MM.1S (cell line): Measurements from ENCODE around the gene CCT6B.
A peak's percentile ranks its signal among the peaks of the same experiment; 100 is the strongest.

Experiments used
- DNase-seq: peaks from one replicate; pipeline ENCODE4 v3.0.0-alpha.2; 2015
- H2AFZ ChIP-seq: fragments of 300-600 bp; sonication (generic); 2 replicates; pipeline ENCODE4 v1.6.0; 2016; ENCODE audit warnings: antibody characterized with exemption, low read length
- H3F3A ChIP-seq: fragments of 300-600 bp; sonication (generic); 2 replicates; pipeline ENCODE4 v1.6.1; 2016; ENCODE audit warnings: mild to moderate bottlenecking, antibody characterized with exemption, low read length, moderate library complexity, mixed read lengths; ENCODE audit not compliant: insufficient read depth
- H3K27ac ChIP-seq: fragments of 300-600 bp; sonication (generic); 2 replicates; pipeline ENCODE4 v1.5.1; 2016; ENCODE audit warnings: mild to moderate bottlenecking, low read length
- H3K27me3 ChIP-seq: fragments of 300-600 bp; sonication (generic); replicated peaks from 2 replicates; pipeline ENCODE4 v1.6.0; 2016; ENCODE audit warnings: low read length; ENCODE audit not compliant: insufficient read depth
- H3K36me3 ChIP-seq: fragments of 300-600 bp; sonication (generic); replicated peaks from 2 replicates; pipeline ENCODE4 v1.6.1; 2016; ENCODE audit warnings: mild to moderate bottlenecking, low read length, mixed read lengths; ENCODE audit not compliant: insufficient read depth
- H3K4me1 ChIP-seq: fragments of 300-600 bp; sonication (generic); 2 replicates; pipeline ENCODE4 v1.6.1; 2016; ENCODE audit warnings: low read length, mixed read lengths
- H3K4me2 ChIP-seq: fragments of 300-600 bp; sonication (generic); 2 replicates; pipeline ENCODE4 v1.6.0; 2016; ENCODE audit warnings: low read depth, low read length
- H3K4me3 ChIP-seq: fragments of 300-600 bp; sonication (generic); 2 replicates; pipeline ENCODE4 v1.5.1; 2016; ENCODE audit warnings: low read length, mixed read lengths
- H3K79me2 ChIP-seq: fragments of 300-600 bp; sonication (generic); 2 replicates; pipeline ENCODE4 v1.6.1; 2016; ENCODE audit warnings: mixed run types, low read length, mixed read lengths
- H3K9ac ChIP-seq: fragments of 300-600 bp; sonication (generic); 2 replicates; pipeline ENCODE4 v1.6.1; 2016; ENCODE audit warnings: low read length, mixed read lengths
- H3K9me2 ChIP-seq: fragments of 300-600 bp; sonication (generic); replicated peaks from 2 replicates; pipeline ENCODE4 v1.6.1; 2016; ENCODE audit warnings: mild to moderate bottlenecking, low read length, mixed read lengths; ENCODE audit not compliant: insufficient read depth
- H3K9me3 ChIP-seq: fragments of 300-600 bp; sonication (generic); replicated peaks from 2 replicates; pipeline ENCODE4 v1.6.1; 2016; ENCODE audit warnings: mild to moderate bottlenecking, low read length, mixed read lengths; ENCODE audit not compliant: insufficient read depth
- H4K20me1 ChIP-seq: fragments of 300-600 bp; sonication (generic); 2 replicates; pipeline ENCODE4 v1.6.1; 2016; ENCODE audit warnings: mild to moderate bottlenecking, low read length, moderate library complexity, mixed read lengths; ENCODE audit not compliant: insufficient read depth
- CTCF ChIP-seq: fragments of 300-600 bp; sonication (generic); IDR thresholded peaks from 2 replicates; pipeline ENCODE4 v1.5.1; 2016; ENCODE audit warnings: antibody characterized with exemption, low read length, mixed read lengths
- EZH2 ChIP-seq: fragments of 300-600 bp; sonication (generic); optimal IDR thresholded peaks from 2 replicates; pipeline ENCODE3; 2017; ENCODE audit warnings: low read depth, mild to moderate bottlenecking, antibody characterized with exemption, low read length, mixed read lengths
- EZH2phosphoT487 ChIP-seq: fragments of 300-600 bp; sonication (generic); IDR thresholded peaks from 2 replicates; pipeline ENCODE4 v1.6.1; 2018; ENCODE audit warnings: antibody characterized with exemption, low read length

The CCT6B gene

GRCh38 chr17:34961093-34961911 lies at the start of gene CCT6B, which contains the start of gene ZNF830:
CCT6B (minus strand) TSS chr17:34961460; CDS start chr17:34961393, 67 bp downstream.
ZNF830 (plus strand) TSS chr17:34961540; CDS start chr17:34961567, 27 bp downstream.
- peak within 1 kb of the TSS; percentile 84 for H3K4me2 ChIP-seq
- H3K4me1 ChIP-seq, result peaks cover 14% of the 10 kb centered on the region; the same call in 1 of the 2 replicates
- H4K20me1 ChIP-seq, result no peaks in the 10 kb centered on the region
- no peaks in the 10 kb centered on the region for H3K9me2 ChIP-seq
- H3K9me3 ChIP-seq, result no peaks in the 10 kb centered on the region
- H3K36me3 ChIP-seq, result 0 out of 2 replicates have a peak, but pooled peaks cover 4% of the 10 kb centered on the region
- peak; percentile 97 for DNase-seq
- H2AFZ ChIP-seq, result peak within 1 kb of the TSS; percentile 83
- H3K79me2 ChIP-seq, result peaks cover 22% of the 10 kb centered on the region
- no peaks in the 10 kb centered on the region for H3F3A ChIP-seq
- H3K27me3 ChIP-seq, result no peaks in the 10 kb centered on the region
- H3K27ac ChIP-seq, result peak within 1 kb of the TSS; percentile 82
- peak within 1 kb of the TSS; percentile 84 for H3K4me3 ChIP-seq
- H3K9ac ChIP-seq, result peak within 1 kb of the TSS; percentile 90
- TF ChIP-seq EZH2 (no peak), CTCF (no peak), EZH2phosphoT487 (no peak)

GRCh38 chr17:35010093-35010492 lies 48.8 kb upstream of the CCT6B start:
- H3K9me3 ChIP-seq, result no peaks in the 10 kb centered on the region
- TF ChIP-seq EZH2 (no peak), EZH2phosphoT487 (no peak), CTCF (no peak)
- H3F3A ChIP-seq, result no peaks in the 10 kb centered on the region
- no peak overlapping the region for H3K4me2 ChIP-seq
- H2AFZ ChIP-seq, result no peak overlapping the region
- H3K27ac ChIP-seq, result no peak overlapping the region
- no peak overlapping the region for H3K4me3 ChIP-seq
- no peaks in the 10 kb centered on the region for H3K27me3 ChIP-seq
- no peak for DNase-seq
- no peaks in the 10 kb centered on the region for H3K4me1 ChIP-seq
- H3K9me2 ChIP-seq, result no peaks in the 10 kb centered on the region
- H3K9ac ChIP-seq, result no peak overlapping the region
- H4K20me1 ChIP-seq, result no peaks in the 10 kb centered on the region
- no peaks in the 10 kb centered on the region; the same call in 1 of the 2 replicates for H3K36me3 ChIP-seq
- H3K79me2 ChIP-seq, result no peaks in the 10 kb centered on the region

- no peaks in the 10 kb centered on the region for H3K27me3 ChIP-seq
- DNase-seq, result no peak
- no peak overlapping the region for H3K27ac ChIP-seq
- no peaks in the 10 kb centered on the region for H4K20me1 ChIP-seq
- H3K9ac ChIP-seq, result no peak overlapping the region
- H3K4me2 ChIP-seq, result no peak overlapping the region
- H3K9me2 ChIP-seq, result no peaks in the 10 kb centered on the region
- TF ChIP-seq EZH2 (no peak), CTCF (no peak), EZH2phosphoT487 (no peak)
- no peaks in the 10 kb centered on the region for H3K4me1 ChIP-seq
- H3K79me2 ChIP-seq, result no peaks in the 10 kb centered on the region
- no peaks in the 10 kb centered on the region for H3F3A ChIP-seq
- no peak overlapping the region for H3K4me3 ChIP-seq
- no peaks in the 10 kb centered on the region; the same call in 1 of the 2 replicates for H3K36me3 ChIP-seq
- H3K9me3 ChIP-seq, result no peaks in the 10 kb centered on the region
- no peak overlapping the region for H2AFZ ChIP-seq
These were observed 45.7 kb upstream of the CCT6B start for GRCh38 chr17:35006961-35007360.
